Activated CD8-positive, alpha-beta T cell treated with anti-CD3 and anti-CD28 coated beads, Interleukin-2, amount 10 ng/mL, durations not matched to agents 7 days and 5 days (primary cell): ENCODE measurements around the gene EXOC6B. TPM values are rescaled to one million over a fixed set of nuclear protein-coding genes. Genes with fewer than 3 reads are reported as not detected.

Source experiments
- ATAC-seq: fragments of 150-1000 bp; cut with Tn5 transposase; one replicate; pipeline ENCODE4 v1.10.0; 2021; ENCODE audit warnings: moderate library complexity
- CTCF ChIA-PET: fragments of 350-600 bp; sonication (Branson Sonifier 250); formaldehyde crosslinking; loops from one replicate; lab custom pipeline; 2021; ENCODE audit warnings: antibody characterized with exemption; lab: Charles Lee
- POLR2A ChIA-PET: fragments of 350-600 bp; sonication (Branson Sonifier 250); formaldehyde crosslinking; loops from one replicate; lab custom pipeline; 2021; ENCODE audit warnings: antibody characterized with exemption; lab: Charles Lee
- DNase-seq: peaks from one replicate; pipeline ENCODE4 v3.0.0-alpha.2; 2020
- H3K27ac Mint-ChIP-seq: one replicate; pipeline ENCODE4 v1.8.0; 2021; ENCODE audit warnings: mild to moderate bottlenecking, mixed read lengths
- H3K27me3 Mint-ChIP-seq: one replicate; pipeline ENCODE4 v1.8.0; 2021; ENCODE audit warnings: low read depth, mixed read lengths
- H3K36me3 Mint-ChIP-seq: one replicate; pipeline ENCODE4 v1.8.0; 2021; ENCODE audit warnings: low read depth, mixed read lengths
- H3K4me1 Mint-ChIP-seq: one replicate; pipeline ENCODE4 v1.8.0; 2021; ENCODE audit warnings: low read depth, mixed read lengths
- H3K4me3 Mint-ChIP-seq: one replicate; pipeline ENCODE4 v1.8.0; 2021; ENCODE audit warnings: mild to moderate bottlenecking, mixed read lengths
- H3K9me3 Mint-ChIP-seq: one replicate; pipeline ENCODE4 v1.8.0; 2022; ENCODE audit warnings: mixed read lengths; ENCODE audit not compliant: insufficient read depth
- total RNA-seq, 2 experiments: library from RNA; stranded (reverse); gene quantifications; one replicate each; pipeline ENCODE4 v1.2.3, GENCODE V29; 2021

Gene EXOC6B
- total RNA-seq, 2 experiments from 2014 or later, result 17.8 to 18.8 TPM

- H3K27me3 Mint-ChIP-seq, result no peaks in the 10 kb centered on the region
- no peak overlapping the region for H3K27ac Mint-ChIP-seq
- no peak for DNase-seq
- ATAC-seq, result no peak
- ChIA-PET CTCF (no interaction called here), POLR2A (no interaction called here)
- no peaks in the 10 kb centered on the region for H3K4me1 Mint-ChIP-seq
- H3K4me3 Mint-ChIP-seq, result no peak overlapping the region
- H3K36me3 Mint-ChIP-seq, result no peaks in the 10 kb centered on the region
- H3K9me3 Mint-ChIP-seq, result no peaks in the 10 kb centered on the region
Observed at GRCh38 chr2:72581560-72582181, 244.2 kb downstream of the EXOC6B start.

DNA sequence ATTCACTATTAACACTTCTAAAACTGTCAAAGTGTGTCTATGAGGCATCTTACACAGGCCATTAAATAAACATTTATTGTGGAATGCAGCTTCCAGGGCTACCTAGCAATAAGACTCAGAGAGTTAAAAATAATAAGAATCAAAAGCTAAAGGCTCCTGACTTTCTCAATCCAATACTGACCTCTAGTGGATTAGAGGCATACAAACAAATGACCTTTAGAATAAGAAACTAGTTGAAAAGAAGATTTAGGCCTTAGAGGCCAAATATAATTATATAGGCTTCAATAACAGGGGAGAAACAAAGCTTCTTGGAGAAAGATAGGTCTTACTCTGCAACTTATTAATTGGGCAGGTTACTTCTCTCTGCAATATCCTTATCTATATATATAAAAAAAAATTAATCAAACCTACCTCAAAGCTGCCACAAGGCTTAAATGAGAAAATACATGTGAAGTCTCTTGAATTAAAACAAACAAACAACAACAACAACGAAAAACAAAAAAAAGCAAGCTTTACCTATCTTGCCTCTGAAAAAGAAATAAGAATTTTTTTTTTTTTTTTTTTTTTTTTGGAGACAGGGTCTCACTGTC is 246.1 kb downstream of the EXOC6B start:
- Mint-ChIP-seq H3K27ac (no peak overlapping the region), H3K36me3 (no peaks in the 10 kb centered on the region), H3K9me3 (no peaks in the 10 kb centered on the region), H3K4me3 (no peak overlapping the region), H3K27me3 (no peaks in the 10 kb centered on the region), H3K4me1 (no peaks in the 10 kb centered on the region)
- DNase-seq, result no peak
- POLR2A ChIA-PET, result no interaction called here
- CTCF ChIA-PET, result interaction anchor here (0.7 to 2.3 kb wide), 10 partner anchors 11 to 1031 kb away, joined by 3 to 16 read pairs (median 4); no protein-coding TSS in a partner anchor
- no peak for ATAC-seq

- no peak overlapping the region for H3K4me3 Mint-ChIP-seq
- H3K4me1 Mint-ChIP-seq, result no peaks in the 10 kb centered on the region
- no peaks in the 10 kb centered on the region for H3K27me3 Mint-ChIP-seq
- DNase-seq, result no peak
- H3K9me3 Mint-ChIP-seq, result no peaks in the 10 kb centered on the region
- no peaks in the 10 kb centered on the region for H3K36me3 Mint-ChIP-seq
- CTCF ChIA-PET, result interaction anchor here (1.0 to 1.6 kb wide), 2 partner anchors 426 to 629 kb away, joined by 3 to 5 read pairs; no protein-coding TSS in a partner anchor
- POLR2A ChIA-PET, result no interaction called here
- no peak overlapping the region for H3K27ac Mint-ChIP-seq
- ATAC-seq, result no peak
Observed at GRCh38 chr2:72576861-72577260, 249.0 kb downstream of the EXOC6B start.

DNA sequence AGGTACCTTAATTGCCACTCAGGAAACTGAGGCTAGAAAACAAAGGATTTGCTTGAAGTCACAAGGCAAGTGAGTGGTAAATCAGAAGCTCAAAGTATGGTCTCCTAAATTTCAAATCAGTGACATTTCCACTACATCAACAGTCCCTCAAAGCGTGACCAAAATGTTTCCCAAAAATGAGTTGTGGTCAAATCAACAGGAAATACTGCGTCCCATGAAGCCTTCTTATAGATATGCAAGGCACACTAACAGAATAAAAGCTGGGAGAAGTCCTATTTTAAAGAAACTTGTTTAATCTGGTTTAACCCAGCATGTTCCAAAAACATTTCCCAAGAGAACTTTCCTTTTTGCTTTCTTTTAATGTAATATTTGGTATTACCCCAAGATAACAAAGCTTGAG is 249.4 kb downstream of the EXOC6B start:
- Mint-ChIP-seq H3K4me3 (no peak overlapping the region), H3K36me3 (no peaks in the 10 kb centered on the region), H3K4me1 (no peaks in the 10 kb centered on the region), H3K27ac (no peak overlapping the region), H3K27me3 (no peaks in the 10 kb centered on the region), H3K9me3 (no peaks in the 10 kb centered on the region)
- POLR2A ChIA-PET, result no interaction called here
- CTCF ChIA-PET, result interaction anchor here (1.0 to 1.6 kb wide), 2 partner anchors 426 to 629 kb away, joined by 3 to 5 read pairs; no protein-coding TSS in a partner anchor
- DNase-seq (no peak), ATAC-seq (no peak)

DNA sequence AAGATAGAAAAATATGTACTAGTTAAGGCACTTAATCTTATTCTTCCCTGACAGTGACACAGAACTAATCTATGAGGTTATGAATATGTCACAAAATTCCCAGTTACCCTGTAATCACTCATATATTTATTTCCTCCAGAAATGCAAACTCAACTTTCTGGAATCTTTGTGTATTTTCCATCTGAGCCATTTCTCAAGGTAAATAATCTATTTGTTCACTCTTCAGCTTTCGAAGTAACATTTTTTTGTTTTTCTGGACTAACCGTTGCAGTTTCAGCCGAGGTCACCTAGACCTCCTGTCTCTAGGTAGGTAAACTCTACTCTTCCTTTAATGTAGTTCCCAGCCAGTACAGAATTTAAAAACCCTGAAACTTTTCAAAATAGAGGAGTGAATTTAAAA is 250.9 kb downstream of the EXOC6B start:
- Mint-ChIP-seq H3K4me3 (no peak overlapping the region), H3K4me1 (no peaks in the 10 kb centered on the region), H3K27ac (no peak overlapping the region), H3K9me3 (no peaks in the 10 kb centered on the region), H3K36me3 (no peaks in the 10 kb centered on the region), H3K27me3 (no peaks in the 10 kb centered on the region)
- ChIA-PET CTCF (interaction anchor here (0.9 kb wide), 1 partner anchor 651 kb away, joined by 4 read pairs; no protein-coding TSS in a partner anchor), POLR2A (no interaction called here)
- ATAC-seq, result no peak
- DNase-seq, result no peak

GRCh38 chr2:72573232-72573631 is 252.6 kb downstream of the EXOC6B start:
- ChIA-PET CTCF (no interaction called here), POLR2A (no interaction called here)
- no peak for DNase-seq
- H3K27me3 Mint-ChIP-seq, result no peaks in the 10 kb centered on the region
- H3K36me3 Mint-ChIP-seq, result no peaks in the 10 kb centered on the region
- no peak overlapping the region for H3K4me3 Mint-ChIP-seq
- no peak for ATAC-seq
- no peaks in the 10 kb centered on the region for H3K4me1 Mint-ChIP-seq
- H3K9me3 Mint-ChIP-seq, result no peaks in the 10 kb centered on the region
- no peak overlapping the region for H3K27ac Mint-ChIP-seq

DNA sequence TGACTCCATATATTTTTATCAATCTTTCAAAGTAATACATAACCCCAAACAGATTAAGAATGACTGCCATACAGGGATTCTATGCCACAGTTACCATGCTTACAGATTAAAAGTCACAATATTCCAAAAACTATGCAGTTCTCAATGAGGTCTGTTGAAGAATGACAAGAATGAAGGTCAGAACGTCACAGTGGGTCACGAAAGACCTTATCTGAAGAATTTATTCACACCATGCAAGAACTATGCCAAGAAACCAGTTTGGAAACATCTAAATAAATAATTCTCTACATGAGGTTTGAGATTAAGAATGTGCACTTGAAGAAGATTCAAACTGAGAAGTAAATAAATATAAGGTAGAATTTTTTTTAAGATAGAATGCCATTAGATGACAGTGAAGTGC is 253.3 kb downstream of the EXOC6B start:
- Mint-ChIP-seq H3K4me3 (no peak overlapping the region), H3K27ac (no peak overlapping the region), H3K4me1 (no peaks in the 10 kb centered on the region), H3K36me3 (no peaks in the 10 kb centered on the region), H3K9me3 (no peaks in the 10 kb centered on the region), H3K27me3 (no peaks in the 10 kb centered on the region)
- ChIA-PET POLR2A (no interaction called here), CTCF (no interaction called here)
- DNase-seq, result no peak
- no peak for ATAC-seq

GRCh38 chr2:72570413-72570812 is 255.4 kb downstream of the EXOC6B start:
- H3K27ac Mint-ChIP-seq, result no peak overlapping the region
- no peaks in the 10 kb centered on the region for H3K9me3 Mint-ChIP-seq
- no peaks in the 10 kb centered on the region for H3K4me1 Mint-ChIP-seq
- CTCF ChIA-PET, result no interaction called here
- H3K4me3 Mint-ChIP-seq, result no peak overlapping the region
- POLR2A ChIA-PET, result no interaction called here
- H3K36me3 Mint-ChIP-seq, result no peaks in the 10 kb centered on the region
- DNase-seq (no peak), ATAC-seq (no peak)
- H3K27me3 Mint-ChIP-seq, result no peaks in the 10 kb centered on the region

GRCh38 chr2:72562451-72563153 is 263.2 kb downstream of the EXOC6B start:
- ChIA-PET POLR2A (interaction anchor here (0.9 kb wide), 1 partner anchor 24 kb away, joined by 3 read pairs; no protein-coding TSS in a partner anchor), CTCF (interaction anchor here (0.8 kb wide), 1 partner anchor 17 kb away, joined by 4 read pairs; no protein-coding TSS in a partner anchor)
- no peaks in the 10 kb centered on the region for H3K36me3 Mint-ChIP-seq
- H3K9me3 Mint-ChIP-seq, result no peaks in the 10 kb centered on the region
- ATAC-seq (no peak), DNase-seq (no peak)
- H3K27ac Mint-ChIP-seq, result no peak overlapping the region
- H3K4me1 Mint-ChIP-seq, result peaks cover 8% of the 10 kb centered on the region
- H3K4me3 Mint-ChIP-seq, result no peak overlapping the region
- no peaks in the 10 kb centered on the region for H3K27me3 Mint-ChIP-seq

- no peak overlapping the region for H3K4me3 Mint-ChIP-seq
- CTCF ChIA-PET, result no interaction called here
Observed at GRCh38 chr2:72561621-72562318, 264.1 kb downstream of the EXOC6B start.

GRCh38 chr2:72555943-72556342 is 269.9 kb downstream of the EXOC6B start:
- CTCF ChIA-PET, result no interaction called here
- Mint-ChIP-seq H3K36me3 (peaks cover 2% of the 10 kb centered on the region), H3K9me3 (no peaks in the 10 kb centered on the region), H3K4me1 (peaks cover 3% of the 10 kb centered on the region), H3K27me3 (no peaks in the 10 kb centered on the region), H3K27ac (no peak overlapping the region), H3K4me3 (no peak overlapping the region)
- no peak for ATAC-seq
- POLR2A ChIA-PET, result no interaction called here
- DNase-seq, result no peak

More at GRCh38 chr2:72561621-72562318, 264.1 kb downstream of the EXOC6B start:
- Mint-ChIP-seq H3K4me1 (peaks cover 8% of the 10 kb centered on the region), H3K27me3 (no peaks in the 10 kb centered on the region), H3K36me3 (no peaks in the 10 kb centered on the region), H3K27ac (no peak overlapping the region), H3K9me3 (no peaks in the 10 kb centered on the region)
- ATAC-seq, result no peak
- POLR2A ChIA-PET, result interaction anchor here (0.9 kb wide), 1 partner anchor 23 kb away, joined by 3 read pairs; no protein-coding TSS in a partner anchor
- no peak for DNase-seq
